IMR-90 (cell line): ENCODE measurements around the gene PDLIM4. TPM values are rescaled to one million over a fixed set of nuclear protein-coding genes. Genes with fewer than 3 reads are reported as not detected.

Experiments used
- ATAC-seq: fragments of 200-7000 bp; cut with Tn5 transposase; 2 replicates; pipeline ENCODE4 v1.9.1; 2020; ENCODE audit warnings: low read depth, mild to moderate bottlenecking, moderate library complexity
- BruUV-seq: library from RNA; stranded (reverse); fragments of 400-500 nt; replicated peaks from 2 replicates; lab custom pipeline; 2021; lab: Mats Ljungman, UMichigan
- CTCF ChIA-PET: fragments of 300-600 bp; formaldehyde crosslinking; extraction: SDS; loops from one replicate; lab custom pipeline; 2021; ENCODE audit warnings: antibody characterized with exemption; lab: Yijun Ruan, JAX
- POLR2A ChIA-PET: fragments of 300-600 bp; sonication (Branson Sonifier 250); formaldehyde crosslinking; loops from one replicate; lab custom pipeline; 2022; ENCODE audit warnings: antibody characterized with exemption; ENCODE audit not compliant: unreplicated experiment; lab: Charles Lee
- DNase-seq: peaks from one replicate; pipeline ENCODE4 v3.0.0; 2013
- H2AFZ ChIP-seq: replicated peaks from 2 replicates; pipeline ENCODE3; 2013; ENCODE audit warnings: low read length, mild to moderate bottlenecking; ENCODE audit not compliant: poor library complexity
- H2AK5ac ChIP-seq: 2 replicates; pipeline ENCODE4 v1.6.1; 2013; ENCODE audit warnings: low read depth, low read length, inconsistent platforms
- H2AK9ac ChIP-seq: replicated peaks from 2 replicates; pipeline ENCODE3; 2013; ENCODE audit warnings: mild to moderate bottlenecking, low read depth, low read length, moderate library complexity; ENCODE audit not compliant: poor library complexity
- H2BK120ac ChIP-seq: 2 replicates; pipeline ENCODE4 v1.6.1; 2013; ENCODE audit warnings: low read depth, low read length, inconsistent platforms
- H2BK15ac ChIP-seq: 3 replicates; pipeline ENCODE4 v1.6.1; 2013; ENCODE audit warnings: low read depth, low read length, inconsistent platforms
- H2BK20ac ChIP-seq: 2 replicates; pipeline ENCODE4 v1.6.1; 2013; ENCODE audit warnings: low read depth, mild to moderate bottlenecking, inconsistent platforms, low read length, moderate library complexity
- H2BK5ac ChIP-seq: 2 replicates; pipeline ENCODE4 v1.6.1; 2013; ENCODE audit warnings: mild to moderate bottlenecking, low read depth, low read length, inconsistent platforms; ENCODE audit not compliant: poor library complexity, severe bottlenecking
- H3K14ac ChIP-seq: replicated peaks from 2 replicates; pipeline ENCODE4 v1.6.1; 2013; ENCODE audit warnings: low read depth, low read length, inconsistent platforms
- H3K18ac ChIP-seq: 2 replicates; pipeline ENCODE4 v1.6.1; 2013; ENCODE audit warnings: low read depth, low read length, control low read depth
- H3K23ac ChIP-seq: 2 replicates; pipeline ENCODE4 v1.6.1; 2013; ENCODE audit warnings: low read depth, low read length, inconsistent platforms
- H3K27ac ChIP-seq: 2 replicates; pipeline ENCODE4 v1.5.1; 2013; ENCODE audit warnings: mild to moderate bottlenecking, control low read depth, low read length; ENCODE audit not compliant: insufficient read depth
- H3K27me3 ChIP-seq: 2 replicates; pipeline ENCODE4 v1.6.1; 2013; ENCODE audit warnings: low read length; ENCODE audit not compliant: control insufficient read depth, insufficient read depth
- H3K36me3 ChIP-seq: 2 replicates; pipeline ENCODE4 v1.6.1; 2013; ENCODE audit warnings: low read length, mixed read lengths; ENCODE audit not compliant: control insufficient read depth, insufficient read depth
- H3K4ac ChIP-seq: 2 replicates; pipeline ENCODE4 v1.6.1; 2013; ENCODE audit warnings: low read depth, low read length, inconsistent platforms
- H3K4me1 ChIP-seq: 2 replicates; pipeline ENCODE4 v1.6.1; 2013; ENCODE audit warnings: low read length, mixed read lengths; ENCODE audit not compliant: control insufficient read depth, insufficient read depth
- H3K4me2 ChIP-seq: 2 replicates; pipeline ENCODE4 v1.6.1; 2013; ENCODE audit warnings: low read depth, mild to moderate bottlenecking, control low read depth, low read length, moderate library complexity
- H3K4me3 ChIP-seq: 2 replicates; pipeline ENCODE4 v1.5.1; 2013; ENCODE audit warnings: low read depth, mild to moderate bottlenecking, control low read depth, low read length, moderate library complexity; ENCODE audit not compliant: insufficient read depth
- H3K56ac ChIP-seq: 2 replicates; pipeline ENCODE4 v1.6.1; 2013; ENCODE audit warnings: low read length, inconsistent platforms; ENCODE audit not compliant: insufficient read depth; ENCODE audit errors: extremely low read depth
- H3K79me1 ChIP-seq, 2 experiments: 2 replicates each; pipeline ENCODE4 v1.6.1; 2013; ENCODE audit warnings: low read length in 2 of 2, inconsistent platforms in 1 of 2, low read depth in 1 of 2
- H3K9ac ChIP-seq: 2 replicates; pipeline ENCODE4 v1.6.1; 2013; ENCODE audit warnings: low read depth, low read length, control low read depth
- H3K9me1 ChIP-seq: 2 replicates; pipeline ENCODE4 v1.6.1; 2013; ENCODE audit warnings: low read length, inconsistent platforms; ENCODE audit not compliant: insufficient read depth
- H3K9me3 ChIP-seq: 2 replicates; pipeline ENCODE4 v1.6.1; 2013; ENCODE audit warnings: low read length; ENCODE audit not compliant: control insufficient read depth, insufficient read depth
- H4K20me1 ChIP-seq: 2 replicates; pipeline ENCODE4 v1.6.1; 2013; ENCODE audit warnings: low read length, inconsistent platforms; ENCODE audit not compliant: insufficient read depth
- H4K5ac ChIP-seq: 2 replicates; pipeline ENCODE4 v1.6.1; 2013; ENCODE audit warnings: mild to moderate bottlenecking, low read depth, low read length, control low read depth
- H4K8ac ChIP-seq, 2 experiments: 2 replicates each; pipeline ENCODE4 v1.6.1; 2013; ENCODE audit warnings: low read depth in 2 of 2, low read length in 2 of 2, control low read depth in 1 of 2, inconsistent platforms in 1 of 2
- H4K91ac ChIP-seq: 2 replicates; pipeline ENCODE4 v1.6.1; 2013; ENCODE audit warnings: low read depth, low read length, inconsistent platforms; ENCODE audit not compliant: insufficient read depth
- BHLHE40 ChIP-seq: fragments of 150-350 bp; IDR thresholded peaks from 2 replicates; pipeline ENCODE4 v1.6.1; 2016; ENCODE audit warnings: mild to moderate bottlenecking, low read depth, low read length
- CEBPB ChIP-seq: IDR thresholded peaks from 2 replicates; pipeline ENCODE4 v1.6.1; 2012; ENCODE audit warnings: low read depth, low read length, improper control_type of control experiment
- CHD1 ChIP-seq: IDR thresholded peaks from 2 replicates; pipeline ENCODE4 v1.6.1; 2012; ENCODE audit warnings: low read depth, low read length, improper control_type of control experiment
- CTCF ChIP-seq: conservative IDR thresholded peaks from 2 replicates; pipeline ENCODE4 v1.5.1; 2012; ENCODE audit warnings: mild to moderate bottlenecking, low read depth, low read length, improper control_type of control experiment
- ELK1 ChIP-seq: fragments of 150-350 bp; IDR thresholded peaks from 2 replicates; pipeline ENCODE4 v1.6.1; 2016; ENCODE audit warnings: low read depth, mild to moderate bottlenecking, low read length, moderate library complexity, borderline replicate concordance
- FOS ChIP-seq: fragments of 150-350 bp; IDR thresholded peaks from 2 replicates; pipeline ENCODE4 v1.6.1; 2016; ENCODE audit warnings: low read depth, low read length
- NFE2L2 ChIP-seq: fragments of 150-350 bp; IDR thresholded peaks from 2 replicates; pipeline ENCODE4 v1.6.1; 2016; ENCODE audit warnings: low read depth, mild to moderate bottlenecking, low read length
- POLR2A ChIP-seq: IDR thresholded peaks from 2 replicates; pipeline ENCODE4 v1.6.1; 2012; ENCODE audit warnings: mild to moderate bottlenecking, low read depth, low read length
- RAD21 ChIP-seq: IDR thresholded peaks from 2 replicates; pipeline ENCODE4 v1.6.1; 2012; ENCODE audit warnings: low read length, improper control_type of control experiment
- RCOR1 ChIP-seq: IDR thresholded peaks from 2 replicates; pipeline ENCODE4 v1.6.1; 2012; ENCODE audit warnings: mild to moderate bottlenecking, low read length, improper control_type of control experiment; ENCODE audit not compliant: insufficient replicate concordance
- RFX5 ChIP-seq: IDR thresholded peaks from 2 replicates; pipeline ENCODE4 v1.8.0; 2012; ENCODE audit warnings: low read depth, mild to moderate bottlenecking, low read length, moderate library complexity
- SMC3 ChIP-seq: fragments of 150-350 bp; IDR thresholded peaks from 2 replicates; pipeline ENCODE4 v1.6.1; 2016; ENCODE audit warnings: low read depth, mild to moderate bottlenecking, antibody characterized with exemption, low read length, moderate library complexity
- USF2 ChIP-seq: fragments of 150-350 bp; IDR thresholded peaks from 2 replicates; pipeline ENCODE4 v1.6.1; 2017; ENCODE audit warnings: mild to moderate bottlenecking, antibody characterized with exemption, low read length, low read depth
- WGBS, 2 experiments: methylation state at CpG; one replicate each; pipeline versions ENCODE4 v1.1.5 to v1.1.7; 2013; ENCODE audit warnings: missing lambda C conversion rate in 2 of 2; ENCODE audit not compliant: insufficient read length in 1 of 2; ENCODE audit errors: extremely low coverage in 2 of 2; 5-methylcytosine and 5-hydroxymethylcytosine counted together
- dilution Hi-C: fragments of 300-500 bp; cut with HindIII; formaldehyde crosslinking; loops from one replicate; pipeline ENCODE4 v1.14.3; 2018; ENCODE audit warnings: low sequenced_read_pairs; ENCODE audit not compliant: unreplicated experiment
- in situ Hi-C: fragments of 300-500 bp; cut with MboI; formaldehyde crosslinking; loops from 3 replicates; pipeline ENCODE4 v1.14.3; 2019; ENCODE audit warnings: low sequenced_read_pairs, inconsistent platforms, mixed read lengths
- intact Hi-C: fragments of 100-400 bp; cut with micrococcal nuclease; formaldehyde crosslinking; loops from 2 replicates; pipeline ENCODE4 v1.10.0; 2022
- polyA plus RNA-seq, 3 experiments: library from polyadenylated mRNA; depleted of rRNA; stranded (reverse); fragments of >200 nt; gene quantifications; 2 replicates each; pipeline ENCODE4 v1.2.3, GENCODE V29; 2012; ENCODE audit warnings: low replicate concordance in 1 of 3
- total RNA-seq: library from RNA; depleted of rRNA; stranded (reverse); fragments of >200 nt; gene quantifications from 2 replicates; pipeline ENCODE4 v1.2.3, GENCODE V29; 2012

PDLIM4 gene
- total and polyA plus RNA-seq, 2 of the 4 experiments (the other 2 are of a cell fraction): 61.1 to 214 TPM

GRCh38 chr5:132294728-132295504, 37.4 kb downstream of the PDLIM4 start:
- H3K4me2 ChIP-seq: peak overlapping the region; percentile 92
- peak overlapping the region; percentile 93 for H3K23ac ChIP-seq
- H4K91ac ChIP-seq: peak overlapping the region; percentile 76
- intact Hi-C loops (loop anchor here (2.0 to 5.0 kb wide), 2 partner anchors 70 to 212 kb away; no protein-coding TSS in a partner anchor), dilution Hi-C loops (no loop called here), in situ Hi-C loops (no loop called here)
- POLR2A ChIA-PET: no interaction called here
- H3K27me3 ChIP-seq: no peaks in the 10 kb centered on the region
- BruUV-seq: no TSS peak
- CTCF ChIA-PET: interaction anchor here (0.9 kb wide), 1 partner anchor 34 kb away, joined by 3 read pairs; no protein-coding TSS in a partner anchor
- no peaks in the 10 kb centered on the region for H3K36me3 ChIP-seq
- peak overlapping the region; percentile 74 for H3K4me3 ChIP-seq
- peak overlapping the region; percentile 16; the same call in 1 of the 2 replicates for H2BK20ac ChIP-seq
- H4K5ac ChIP-seq: no peak overlapping the region; the same call in 1 of the 2 replicates
- no peaks in the 10 kb centered on the region for H3K9me3 ChIP-seq
- peaks cover 12% of the 10 kb centered on the region for H3K4me1 ChIP-seq
- H4K8ac ChIP-seq: peak overlapping the region; percentile 47 to 63; a peak in 3 of 4 replicates
- H3K18ac ChIP-seq: peak overlapping the region; percentile 12; the same call in 1 of the 2 replicates
- peak overlapping the region; percentile 67 for H3K14ac ChIP-seq
- H2AFZ ChIP-seq: peak overlapping the region; percentile 95
- H4K20me1 ChIP-seq: no peaks in the 10 kb centered on the region
- H2AK5ac ChIP-seq: peak overlapping the region; percentile 89
- DNase-seq: peak; percentile 79
- peak overlapping the region; percentile 22; the same call in 1 of the 2 replicates for H3K56ac ChIP-seq
- peak overlapping the region; percentile 86 for H2BK5ac ChIP-seq
- H2BK15ac ChIP-seq: peak overlapping the region; percentile 52; the same call in 2 of the 3 replicates
- H3K9me1 ChIP-seq: peaks cover 15% of the 10 kb centered on the region
- peak overlapping the region; percentile 84 for H3K4ac ChIP-seq
- ATAC-seq: peak; percentile 44
- H3K79me1 ChIP-seq: peaks cover 18 to 50% of the 10 kb centered on the region in 2 experiments
- peak overlapping the region; percentile 67 for H2BK120ac ChIP-seq
- peak overlapping the region; percentile 56 for H3K9ac ChIP-seq
- WGBS, 2 experiments: 1% methylated on average over 28 of the region's 50 CpGs; no CpG with 5 or more reads in 1 of the 2 experiments
- peak overlapping the region; percentile 88 for H2AK9ac ChIP-seq
- H3K27ac ChIP-seq: peak overlapping the region; percentile 74
- TF ChIP-seq RCOR1 (no peak), POLR2A (peak; percentile 25; the same call in 1 of the 2 replicates), RFX5 (no peak), RAD21 (no peak), NFE2L2 (peak; percentile 34; the same call in 1 of the 2 replicates), CEBPB (peak; percentile 77), CTCF (no peak), FOS (peak; percentile 87), ELK1 (no peak), CHD1 (peak; percentile 84; the same call in 1 of the 2 replicates), BHLHE40 (peak; percentile 92), SMC3 (no peak), USF2 (no peak)
